OCI-LY3 (cell line): ENCODE data around the gene TSPAN3.

Source experiments
- H2AFZ ChIP-seq: fragments of 200-600, 300-600 bp; shearing (Covaris generic); 2 replicates; pipeline ENCODE4 v1.6.0; 2014; ENCODE audit warnings: antibody characterized with exemption, low read depth, low read length
- H3K27ac ChIP-seq: fragments of 200-600, 300-600 bp; sonication (generic); 2 replicates; pipeline ENCODE4 v1.5.1; 2014; ENCODE audit warnings: mild to moderate bottlenecking, low read length, moderate library complexity, mixed read lengths
- H3K27me3 ChIP-seq: fragments of 200-600, 300-600 bp; sonication (generic); 2 replicates; pipeline ENCODE4 v1.6.1; 2014; ENCODE audit warnings: low read depth, low read length, mixed read lengths
- H3K36me3 ChIP-seq: fragments of 200-600, 300-600 bp; sonication (generic); replicated peaks from 2 replicates; pipeline ENCODE3; 2014; ENCODE audit warnings: low read depth, low read length, mixed read lengths
- H3K4me1 ChIP-seq: fragments of 300-600, 200-600 bp; sonication (generic); 2 replicates; pipeline ENCODE4 v1.6.1; 2014; ENCODE audit warnings: low read length, mixed read lengths
- H3K4me2 ChIP-seq: fragments of 200-600, 300-600 bp; sonication (generic); 2 replicates; pipeline ENCODE4 v1.6.1; 2014; ENCODE audit warnings: low read length, mixed read lengths
- H3K4me3 ChIP-seq: fragments of 300-600, 200-600 bp; sonication (generic); 2 replicates; pipeline ENCODE4 v1.5.1; 2014; ENCODE audit warnings: antibody characterized with exemption, mild to moderate bottlenecking, low read length, moderate library complexity
- H3K79me2 ChIP-seq: fragments of 300-600, 200-600 bp; shearing (Covaris generic); 2 replicates; pipeline ENCODE4 v1.6.1; 2014; ENCODE audit warnings: mild to moderate bottlenecking, low read length, mixed read lengths
- H3K9ac ChIP-seq: fragments of 300-600, 200-600 bp; shearing (Covaris generic); 2 replicates; pipeline ENCODE4 v1.6.0; 2014; ENCODE audit warnings: mild to moderate bottlenecking, low read length, moderate library complexity
- H3K9me3 ChIP-seq: fragments of 200-600, 300-600 bp; shearing (Covaris generic); 2 replicates; pipeline ENCODE4 v1.6.1; 2014; ENCODE audit warnings: low read length, mixed read lengths; ENCODE audit not compliant: insufficient read depth
- H4K20me1 ChIP-seq: fragments of 200-600, 300-600 bp; sonication (generic); 2 replicates; pipeline ENCODE4 v1.6.1; 2016; ENCODE audit warnings: low read length, mixed read lengths; ENCODE audit not compliant: insufficient read depth
- CTCF ChIP-seq: fragments of 200-600, 300-600 bp; sonication (generic); IDR thresholded peaks from 2 replicates; pipeline ENCODE4 v1.5.1; 2014; ENCODE audit warnings: antibody characterized with exemption, low read length, low read depth
- EZH2phosphoT487 ChIP-seq: fragments of 200-600 bp; shearing (Covaris generic); IDR thresholded peaks from 2 replicates; pipeline ENCODE4 v1.6.1; 2018; ENCODE audit warnings: antibody characterized with exemption, mixed run types, low read depth

The TSPAN3 gene

GRCh38 chr15:77029166-77030047, 41.5 kb downstream of the TSPAN3 start:
- no peak overlapping the region for H3K4me3 ChIP-seq
- no peak overlapping the region for H3K27ac ChIP-seq
- no peak overlapping the region for H3K9ac ChIP-seq
- H2AFZ ChIP-seq = no peak overlapping the region
- H3K4me2 ChIP-seq = no peak overlapping the region
- H3K79me2 ChIP-seq = no peaks in the 10 kb centered on the region
- H3K27me3 ChIP-seq = no peaks in the 10 kb centered on the region
- peaks cover 3% of the 10 kb centered on the region for H3K36me3 ChIP-seq
- H4K20me1 ChIP-seq = no peaks in the 10 kb centered on the region
- no peaks in the 10 kb centered on the region for H3K9me3 ChIP-seq
- TF ChIP-seq EZH2phosphoT487 = no peak
- TF ChIP-seq CTCF = no peak
- peaks cover 21% of the 10 kb centered on the region for H3K4me1 ChIP-seq

GRCh38 chr15:77028451-77029165, 42.3 kb downstream of the TSPAN3 start:
- Histone ChIP-seq H3K4me3 (no peak overlapping the region), H3K9me3 (no peaks in the 10 kb centered on the region)

GRCh38 chr15:77027697-77028450, 43.0 kb downstream of the TSPAN3 start:
- no peak overlapping the region for H3K27ac ChIP-seq
- no peak overlapping the region for H3K4me3 ChIP-seq
- TF ChIP-seq EZH2phosphoT487 = no peak
- TF ChIP-seq CTCF = no peak
- H3K36me3 ChIP-seq = peaks cover 3% of the 10 kb centered on the region
- H3K27me3 ChIP-seq = no peaks in the 10 kb centered on the region
- H3K9ac ChIP-seq = no peak overlapping the region
- H2AFZ ChIP-seq = no peak overlapping the region
- H3K4me1 ChIP-seq = peaks cover 16% of the 10 kb centered on the region
- H3K79me2 ChIP-seq = no peaks in the 10 kb centered on the region
- no peaks in the 10 kb centered on the region for H3K9me3 ChIP-seq
- H3K4me2 ChIP-seq = no peak overlapping the region
- H4K20me1 ChIP-seq = no peaks in the 10 kb centered on the region

More at GRCh38 chr15:77028451-77029165, 42.3 kb downstream of the TSPAN3 start:
- no peak overlapping the region for H3K27ac ChIP-seq
- peaks cover 3% of the 10 kb centered on the region for H3K36me3 ChIP-seq
- no peak overlapping the region for H3K9ac ChIP-seq
- H3K4me2 ChIP-seq = no peak overlapping the region
- peaks cover 21% of the 10 kb centered on the region for H3K4me1 ChIP-seq
- TF ChIP-seq CTCF = no peak
- no peak for TF ChIP-seq EZH2phosphoT487
- H3K27me3 ChIP-seq = no peaks in the 10 kb centered on the region
- H2AFZ ChIP-seq = no peak overlapping the region
- no peaks in the 10 kb centered on the region for H3K79me2 ChIP-seq
- no peaks in the 10 kb centered on the region for H4K20me1 ChIP-seq
